AG09319 (cell line): ENCODE results near the gene HIP1R.
"Not testable (repeated sequence)": the region's sequence is repeated elsewhere in the genome, so short reads cannot be mapped to it uniquely, and the experiment has no call there.

Experiments used
- DNase-seq: peaks from one replicate; pipeline ENCODE4 v3.0.0-alpha.2; 2010; ENCODE audit warnings: low read depth; ENCODE audit errors: extremely low read depth
- TF ChIP-seq, protein P1 (sequence below): IDR thresholded peaks from 2 replicates; pipeline ENCODE4 v1.5.1; 2011; ENCODE audit warnings: low read depth, mild to moderate bottlenecking, inconsistent platforms, low read length, moderate library complexity

HIP1R gene

DNA sequence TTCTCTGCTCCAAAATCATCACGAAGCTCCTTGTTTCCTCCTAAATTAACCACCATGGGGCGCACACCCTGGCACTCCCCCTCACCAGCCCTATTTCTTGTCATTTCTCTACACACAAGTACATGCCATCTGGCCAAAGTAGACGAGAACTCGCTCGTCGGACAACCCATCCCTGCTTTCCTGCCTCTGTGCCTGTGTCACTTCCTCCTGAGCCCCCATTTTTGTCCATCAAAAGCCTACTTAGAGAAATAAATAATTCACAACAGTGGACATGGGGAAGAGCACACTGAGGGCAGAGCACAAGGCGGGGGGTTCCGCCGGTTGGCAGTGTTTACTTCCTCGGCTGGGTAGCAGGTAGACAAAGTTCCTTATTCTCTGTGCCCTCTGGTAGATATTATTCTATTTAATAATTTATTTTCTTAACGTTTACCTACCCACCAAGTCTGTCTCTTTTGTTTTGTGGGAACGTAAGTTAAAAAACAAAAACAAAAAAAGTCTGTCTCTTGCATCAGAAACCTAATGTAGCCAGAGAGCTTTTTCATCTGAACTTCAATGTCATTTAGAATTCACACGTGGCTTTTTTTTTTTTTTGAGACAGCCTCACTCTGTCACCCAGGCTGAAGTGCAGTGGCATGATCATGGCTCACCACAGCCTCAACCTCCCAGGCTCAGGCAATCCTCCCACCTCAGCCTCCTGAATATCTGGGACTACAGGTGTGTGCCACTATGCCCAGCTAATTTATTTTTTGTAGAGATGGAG is 54.7 kb downstream of the HIP1R start:
- TF ChIP-seq, protein P1, sequence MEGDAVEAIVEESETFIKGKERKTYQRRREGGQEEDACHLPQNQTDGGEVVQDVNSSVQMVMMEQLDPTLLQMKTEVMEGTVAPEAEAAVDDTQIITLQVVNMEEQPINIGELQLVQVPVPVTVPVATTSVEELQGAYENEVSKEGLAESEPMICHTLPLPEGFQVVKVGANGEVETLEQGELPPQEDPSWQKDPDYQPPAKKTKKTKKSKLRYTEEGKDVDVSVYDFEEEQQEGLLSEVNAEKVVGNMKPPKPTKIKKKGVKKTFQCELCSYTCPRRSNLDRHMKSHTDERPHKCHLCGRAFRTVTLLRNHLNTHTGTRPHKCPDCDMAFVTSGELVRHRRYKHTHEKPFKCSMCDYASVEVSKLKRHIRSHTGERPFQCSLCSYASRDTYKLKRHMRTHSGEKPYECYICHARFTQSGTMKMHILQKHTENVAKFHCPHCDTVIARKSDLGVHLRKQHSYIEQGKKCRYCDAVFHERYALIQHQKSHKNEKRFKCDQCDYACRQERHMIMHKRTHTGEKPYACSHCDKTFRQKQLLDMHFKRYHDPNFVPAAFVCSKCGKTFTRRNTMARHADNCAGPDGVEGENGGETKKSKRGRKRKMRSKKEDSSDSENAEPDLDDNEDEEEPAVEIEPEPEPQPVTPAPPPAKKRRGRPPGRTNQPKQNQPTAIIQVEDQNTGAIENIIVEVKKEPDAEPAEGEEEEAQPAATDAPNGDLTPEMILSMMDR = no peak
- DNase-seq = no peak

DNA sequence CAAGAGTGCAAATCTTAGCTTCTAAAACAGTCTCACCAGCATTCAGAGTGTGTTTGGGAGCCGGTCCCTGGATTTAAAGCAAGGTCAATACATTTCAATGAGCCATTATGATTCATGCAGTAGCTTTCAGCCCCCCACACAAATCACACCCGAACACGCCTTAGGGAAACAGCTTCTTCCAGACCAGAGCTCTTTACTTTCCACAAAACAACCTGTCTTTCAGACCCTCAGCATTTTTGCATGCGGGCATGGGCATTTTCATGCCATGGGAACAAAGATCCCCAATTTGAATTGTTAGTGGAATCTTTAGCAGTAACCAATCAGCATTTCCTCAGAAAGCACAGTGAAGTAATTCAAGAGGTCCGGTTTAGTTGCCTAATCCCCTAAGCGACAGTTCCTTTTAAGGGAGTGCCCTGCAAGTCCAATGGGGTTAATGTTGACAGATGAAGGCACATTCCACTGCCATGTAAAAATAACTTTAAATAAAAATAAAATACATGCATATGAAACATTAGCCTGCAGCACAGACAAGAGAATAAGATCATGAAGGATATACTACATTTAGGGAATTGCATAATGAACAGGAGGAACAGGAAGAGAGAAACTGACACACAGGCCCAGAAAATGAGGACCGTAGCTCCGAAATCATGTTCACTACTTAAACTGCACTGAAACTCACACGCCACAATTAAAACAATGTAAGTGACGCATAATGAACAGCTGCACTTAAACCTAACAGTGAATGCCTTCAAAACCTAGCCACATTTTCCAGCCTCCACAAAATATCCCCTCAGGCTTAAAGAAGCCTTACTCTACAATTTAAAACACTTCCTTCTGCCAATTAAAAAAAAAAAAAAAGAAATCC is 56.6 kb downstream of the HIP1R start:
- no peak for DNase-seq
- TF ChIP-seq, protein P1 = no peak

DNA sequence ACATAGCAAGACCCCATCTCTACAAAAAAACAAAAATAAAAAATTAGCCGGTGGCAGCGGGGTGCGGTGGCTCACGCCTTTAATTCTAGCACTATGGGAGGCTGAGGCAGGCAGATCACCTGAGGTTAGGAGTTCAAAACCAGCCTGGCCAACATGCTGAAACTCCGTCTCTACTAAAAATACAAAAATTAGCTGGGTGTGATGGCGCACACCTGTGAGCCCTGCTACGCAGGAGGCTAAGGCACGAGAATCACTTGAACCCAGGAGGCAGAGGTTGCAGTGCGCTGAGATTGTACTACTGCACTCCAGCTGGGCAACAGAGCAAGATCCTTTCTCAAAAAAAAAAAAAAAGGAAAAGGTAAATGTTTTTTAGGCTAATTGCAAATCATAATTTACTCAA is 57.5 kb downstream of the HIP1R start:
- DNase-seq = not testable (repeated sequence)

DNA sequence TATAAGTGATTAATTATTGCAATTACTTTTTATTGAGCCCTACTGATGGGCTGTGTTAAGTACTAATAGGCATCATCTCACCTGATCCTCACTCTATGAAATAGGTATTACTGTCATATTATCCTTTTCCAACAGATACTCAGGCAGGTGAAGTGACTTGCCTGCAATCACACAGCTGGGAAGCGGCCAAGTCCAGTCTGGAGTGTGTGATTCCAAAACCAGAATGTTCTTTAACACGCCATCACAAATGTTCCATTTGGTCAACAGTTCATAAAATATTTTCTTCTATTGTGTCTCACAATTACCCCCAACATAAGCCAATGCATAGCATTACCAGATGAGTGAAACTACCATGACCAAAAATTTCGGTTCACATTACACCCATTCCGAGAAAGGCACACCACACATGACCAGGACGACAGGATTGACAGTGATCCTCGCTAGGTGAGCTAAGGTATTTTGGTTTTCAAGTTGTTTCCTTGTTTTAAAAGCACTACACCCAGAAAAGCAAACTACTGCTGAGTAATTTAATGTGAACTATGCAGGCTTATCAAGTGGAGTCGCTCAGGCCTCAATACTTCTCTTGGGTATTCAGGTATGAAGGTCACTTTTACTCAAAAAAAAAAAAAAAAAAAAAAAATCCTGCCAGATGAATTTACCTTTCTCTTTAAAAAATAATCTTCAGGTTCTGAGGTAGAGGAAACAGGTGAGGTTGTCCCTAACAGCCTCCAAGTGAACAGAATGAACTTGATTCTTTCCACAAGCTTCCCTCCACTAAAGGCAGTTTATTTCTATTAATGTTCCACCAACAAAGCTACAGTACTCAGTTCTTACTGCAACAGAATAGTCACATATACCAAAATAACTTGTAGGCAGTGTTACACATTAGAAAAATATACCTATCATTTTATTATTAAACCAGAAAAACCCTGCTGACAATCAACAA is 58.2 kb downstream of the HIP1R start:
- no peak for DNase-seq
- TF ChIP-seq, protein P1 = no peak

DNA sequence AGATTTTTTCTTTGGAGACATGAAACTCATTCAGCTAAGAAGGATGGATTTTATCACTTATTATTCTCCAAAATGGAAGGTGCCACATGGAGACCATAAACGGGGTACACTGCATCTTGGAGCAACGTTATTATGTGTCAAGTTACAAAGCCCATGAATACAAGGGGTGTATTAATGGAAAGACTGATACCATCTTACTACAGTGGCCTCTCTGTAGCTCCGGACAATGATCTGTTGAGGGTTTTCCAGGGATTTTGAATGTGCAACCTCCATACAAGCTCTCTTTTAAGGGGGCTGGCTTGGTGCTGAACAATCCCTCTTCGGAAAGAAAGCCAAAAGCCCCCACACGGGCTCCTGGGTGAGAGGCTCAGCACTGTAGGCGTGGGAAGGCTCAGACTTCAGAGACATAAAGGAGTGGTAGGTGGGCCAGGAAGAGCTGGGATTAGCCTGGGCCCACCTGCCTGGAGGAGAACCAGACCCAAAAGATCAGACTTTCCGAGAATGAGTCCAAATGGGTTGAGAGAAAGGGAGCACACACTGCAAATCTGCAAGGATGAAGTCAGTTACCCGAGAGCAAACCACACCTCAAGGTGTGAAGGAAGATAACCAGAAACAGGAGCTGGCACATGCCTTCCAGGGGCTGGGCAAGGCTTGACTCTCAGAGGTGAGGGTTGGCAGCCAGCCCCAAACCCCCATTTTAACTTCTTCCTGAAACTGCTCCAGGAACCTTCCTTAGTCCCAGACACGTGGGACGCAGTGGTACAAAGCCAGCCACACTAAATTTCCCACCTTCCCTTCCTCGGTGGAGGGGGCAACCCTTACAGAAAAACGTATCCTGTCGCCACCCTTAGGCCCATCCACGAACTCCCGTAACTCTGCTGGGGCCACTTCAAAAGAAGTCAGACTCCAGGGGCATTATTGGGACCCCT is 59.2 kb downstream of the HIP1R start:
- TF ChIP-seq, protein P1 = no peak
- no peak for DNase-seq

DNA sequence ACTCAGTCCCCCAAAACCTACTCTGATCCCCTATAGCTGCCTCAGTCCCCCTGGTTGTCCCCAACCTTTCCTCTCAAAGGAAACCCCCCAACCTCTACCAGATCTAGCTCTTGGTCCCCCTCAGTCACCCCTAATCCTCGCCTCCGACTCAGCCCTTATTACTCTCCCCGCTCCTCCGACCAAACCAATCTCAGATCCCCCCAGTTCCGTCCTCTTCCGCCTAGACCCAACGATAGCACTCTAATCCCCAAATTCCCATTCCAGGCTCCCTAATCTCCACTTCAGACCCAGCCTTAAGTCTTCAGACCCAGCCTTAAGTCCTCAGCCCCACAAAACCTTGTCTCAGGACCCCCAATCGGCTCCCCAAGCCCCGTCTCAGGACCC is 60.1 kb downstream of the HIP1R start:
- no peak for DNase-seq
- TF ChIP-seq, protein P1 = no peak
